RPMI7951 (cell line): ENCODE results near the gene TMUB2. TPM values are rescaled to one million over a fixed set of nuclear protein-coding genes. Genes with fewer than 3 reads are reported as not detected.
"Not testable (repeated sequence)": the region's sequence is repeated elsewhere in the genome, so short reads cannot be mapped to it uniquely, and the experiment has no call there.

ENCODE experiments used
- DNase-seq: peaks from one replicate; pipeline ENCODE4 v3.0.0-alpha.2; 2012; ENCODE audit warnings: low read depth
- total RNA-seq: library from RNA; depleted of rRNA; stranded (reverse); fragments of >200 nt; shearing (Covaris generic); gene quantifications from 2 replicates; pipeline ENCODE4 v1.2.3, GENCODE V29; 2014; rRNA removed

TMUB2 gene
- 19.4 and 25.0 TPM in 2 replicates for total RNA-seq

GRCh38 chr17:44186307-44187130 is at the start of gene TMUB2:
Gene TMUB2, plus strand, starts transcription at chr17:44186972. Its CDS starts 737 bp downstream, at chr17:44187709.
- peak; percentile 97 for DNase-seq

GRCh38 chr17:44137891-44138709 is 48.7 kb upstream of the TMUB2 start:
- peak; percentile 97 for DNase-seq

DNA sequence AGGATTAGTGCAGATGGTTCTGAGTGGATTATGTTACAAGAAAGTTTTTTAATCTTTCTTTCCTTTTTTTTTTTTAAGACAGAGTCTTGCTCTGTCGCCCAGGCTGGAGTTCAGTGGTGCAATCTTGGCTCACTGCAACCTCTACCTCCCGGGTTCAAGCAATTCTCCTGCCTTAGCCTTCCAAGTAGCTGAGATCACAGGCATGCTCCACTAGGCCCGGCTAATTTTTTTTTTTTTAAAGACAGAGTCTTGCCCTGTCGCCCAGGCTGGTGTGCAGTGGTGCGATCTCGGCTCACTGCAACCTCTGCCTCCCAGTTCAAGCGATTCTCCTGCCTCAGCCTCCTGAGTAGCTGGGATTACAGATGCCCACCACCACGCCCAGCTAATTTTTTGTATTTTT is 42.9 kb upstream of the TMUB2 start:
- not testable (repeated sequence) for DNase-seq

- DNase-seq: no peak
Observed at GRCh38 chr17:44144966-44145739, 41.6 kb upstream of the TMUB2 start.

- no peak for DNase-seq
Observed at GRCh38 chr17:44146375-44147346, 40.1 kb upstream of the TMUB2 start.

- DNase-seq: no peak
Observed at GRCh38 chr17:44147812-44148211, 39.0 kb upstream of the TMUB2 start.

GRCh38 chr17:44149066-44149465 is 37.7 kb upstream of the TMUB2 start:
- DNase-seq: not testable (repeated sequence)

- no peak for DNase-seq
Observed at GRCh38 chr17:44149750-44150329, 36.9 kb upstream of the TMUB2 start.

DNA sequence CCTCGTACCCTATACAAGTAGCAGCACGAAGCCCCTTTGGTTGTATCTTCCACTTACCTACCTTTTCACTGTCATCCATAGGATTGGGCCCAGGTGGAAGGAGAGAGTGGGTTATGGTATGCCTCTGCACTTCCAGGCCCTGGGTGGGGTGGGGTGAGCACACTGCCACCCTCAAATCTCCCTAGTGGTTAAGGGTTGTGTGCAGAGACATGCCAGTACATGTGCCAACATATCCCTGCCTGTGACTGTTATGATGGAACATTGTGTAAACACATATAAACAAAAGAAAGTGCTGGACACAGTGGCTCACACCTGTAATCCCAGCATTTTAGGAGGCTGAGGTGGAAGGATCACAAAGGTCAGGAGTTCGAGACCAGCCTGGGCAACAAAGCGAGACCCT is 33.9 kb upstream of the TMUB2 start:
- DNase-seq: no peak

DNA sequence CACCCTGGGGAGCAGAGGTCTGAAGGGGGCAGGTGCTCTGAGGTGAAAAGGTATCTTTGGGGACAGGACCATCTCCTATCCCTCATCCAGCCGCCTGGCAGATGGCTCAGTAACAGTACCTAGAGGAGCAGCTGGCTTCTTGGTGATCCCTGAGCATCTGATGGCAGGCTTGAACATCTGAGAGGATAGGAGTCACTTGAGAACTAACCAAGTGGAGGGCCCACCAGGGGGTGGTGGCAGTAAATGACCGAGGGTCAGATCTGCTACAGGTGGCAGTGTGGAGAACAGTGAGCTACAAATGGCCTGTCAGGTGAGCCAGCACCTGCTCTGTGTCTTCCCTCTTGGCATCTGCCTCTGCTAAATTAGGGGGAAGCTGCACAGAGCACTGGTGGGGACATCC is 31.3 kb upstream of the TMUB2 start:
- DNase-seq: no peak

DNA sequence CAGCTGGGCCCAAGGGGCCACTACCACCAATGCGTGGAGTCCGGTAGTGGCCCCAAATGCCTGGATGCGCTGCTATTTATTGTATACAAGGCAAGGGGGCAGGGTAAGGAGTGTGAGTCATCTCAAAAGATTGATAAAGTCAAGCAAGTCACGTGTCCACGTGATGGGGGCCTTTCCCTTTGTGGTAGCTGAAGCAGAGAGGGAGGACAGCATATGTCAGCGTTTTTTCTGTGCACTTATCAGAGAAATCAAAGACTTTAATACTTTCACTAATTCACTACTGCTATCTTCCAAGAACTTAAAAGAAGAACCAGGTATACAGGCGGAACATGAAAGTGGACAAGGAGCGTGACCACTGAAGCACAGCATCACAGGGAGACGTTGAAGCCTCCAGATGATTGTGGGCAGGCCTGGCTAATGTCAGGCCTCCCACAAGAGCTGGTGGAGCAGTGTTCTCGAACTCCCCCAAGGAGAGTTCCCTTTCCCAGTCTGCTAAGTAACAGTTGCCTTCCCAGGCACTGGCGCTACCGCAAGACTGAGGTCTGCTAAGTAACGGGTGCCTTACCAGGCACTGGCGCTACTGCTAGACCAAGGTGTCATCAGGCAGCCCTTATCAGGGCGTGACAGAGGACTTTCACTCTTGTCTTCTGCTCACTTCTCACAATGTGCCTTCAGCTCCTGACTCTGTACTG is 27.1 kb upstream of the TMUB2 start:
- peak; percentile 22 for DNase-seq

- no peak for DNase-seq
Observed at GRCh38 chr17:44164476-44164875, 22.3 kb upstream of the TMUB2 start.

DNA sequence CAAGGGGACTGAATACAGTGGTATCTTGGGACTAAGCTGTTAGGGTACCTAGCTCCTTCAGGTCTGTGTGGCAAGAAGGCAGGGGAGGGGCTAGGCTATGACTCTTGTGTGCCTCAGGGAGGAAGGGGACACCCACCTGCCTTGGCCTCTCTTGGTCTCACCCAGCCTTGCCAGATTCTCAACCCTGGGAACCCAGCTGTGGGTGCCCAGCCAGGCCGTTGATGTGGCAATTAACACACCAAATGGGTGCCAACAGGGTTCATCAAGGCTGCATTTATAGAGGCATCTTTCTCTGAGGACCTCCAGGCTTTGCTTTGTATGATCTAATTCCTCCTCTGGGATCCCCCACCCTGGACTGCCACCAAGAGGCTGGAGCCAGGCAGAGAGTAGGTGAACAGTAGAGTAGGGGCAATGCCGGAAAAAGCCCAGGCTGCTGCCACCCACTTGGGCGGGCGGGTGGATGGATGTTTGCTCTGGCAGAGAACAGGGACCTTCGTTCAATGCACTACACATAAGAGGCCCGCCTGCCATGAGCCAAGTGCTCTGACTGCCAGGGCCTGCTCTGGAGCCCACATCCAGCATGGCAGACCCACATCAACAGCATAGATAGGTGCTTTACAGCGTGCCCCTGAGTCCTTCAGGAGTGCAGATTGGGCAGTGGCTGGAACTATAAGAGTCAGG is 19.5 kb upstream of the TMUB2 start:
- DNase-seq: no peak

GRCh38 chr17:44170135-44170498 is 16.7 kb upstream of the TMUB2 start:
- DNase-seq: no peak

- DNase-seq: no peak
Observed at GRCh38 chr17:44170499-44171201, 16.1 kb upstream of the TMUB2 start, which contains the start of gene ASB16. Gene ASB16, plus strand, starts transcription at chr17:44170704. Its CDS starts 86 bp downstream, at chr17:44170790.

DNA sequence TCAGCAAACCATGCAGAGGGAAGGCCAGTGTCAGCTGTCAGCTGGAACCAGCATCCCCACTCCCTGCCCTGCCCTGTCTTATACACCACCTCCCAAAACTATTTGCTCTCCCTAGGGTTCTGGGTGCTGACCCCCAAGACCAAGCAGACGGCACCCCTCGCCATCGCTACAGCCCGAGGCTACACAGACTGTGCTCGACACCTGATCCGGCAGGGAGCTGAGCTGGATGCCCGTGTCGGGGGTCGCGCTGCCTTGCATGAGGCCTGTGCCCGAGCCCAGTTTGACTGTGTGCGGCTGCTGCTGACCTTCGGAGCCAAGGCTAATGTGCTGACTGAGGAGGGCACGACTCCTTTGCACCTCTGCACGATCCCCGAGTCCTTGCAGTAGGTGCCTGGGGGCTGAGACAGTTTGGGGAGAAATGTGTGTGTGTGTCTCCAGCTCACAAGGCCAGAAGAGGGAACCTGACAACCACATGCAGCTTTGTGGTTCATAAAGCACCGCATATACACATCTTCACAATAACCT is 14.8 kb upstream of the TMUB2 start:
- no peak for DNase-seq

- no peak for DNase-seq
Observed at GRCh38 chr17:44174427-44174826, 12.3 kb upstream of the TMUB2 start.

- no peak for DNase-seq
Observed at GRCh38 chr17:44176257-44176656, 10.5 kb upstream of the TMUB2 start.
